ENCODE results near the gene ADAMTS8.
"Not testable (repeated sequence)": the region's sequence is repeated elsewhere in the genome, so short reads cannot be mapped to it uniquely, and the experiment has no call there.

Gene ADAMTS8

GRCh38 chr11:130459521-130459920 lies 31.1 kb upstream of the ADAMTS8 start:
- DNase-seq = no peak

GRCh38 chr11:130458410-130458729 lies 30.0 kb upstream of the ADAMTS8 start:
- DNase-seq = no peak

DNA sequence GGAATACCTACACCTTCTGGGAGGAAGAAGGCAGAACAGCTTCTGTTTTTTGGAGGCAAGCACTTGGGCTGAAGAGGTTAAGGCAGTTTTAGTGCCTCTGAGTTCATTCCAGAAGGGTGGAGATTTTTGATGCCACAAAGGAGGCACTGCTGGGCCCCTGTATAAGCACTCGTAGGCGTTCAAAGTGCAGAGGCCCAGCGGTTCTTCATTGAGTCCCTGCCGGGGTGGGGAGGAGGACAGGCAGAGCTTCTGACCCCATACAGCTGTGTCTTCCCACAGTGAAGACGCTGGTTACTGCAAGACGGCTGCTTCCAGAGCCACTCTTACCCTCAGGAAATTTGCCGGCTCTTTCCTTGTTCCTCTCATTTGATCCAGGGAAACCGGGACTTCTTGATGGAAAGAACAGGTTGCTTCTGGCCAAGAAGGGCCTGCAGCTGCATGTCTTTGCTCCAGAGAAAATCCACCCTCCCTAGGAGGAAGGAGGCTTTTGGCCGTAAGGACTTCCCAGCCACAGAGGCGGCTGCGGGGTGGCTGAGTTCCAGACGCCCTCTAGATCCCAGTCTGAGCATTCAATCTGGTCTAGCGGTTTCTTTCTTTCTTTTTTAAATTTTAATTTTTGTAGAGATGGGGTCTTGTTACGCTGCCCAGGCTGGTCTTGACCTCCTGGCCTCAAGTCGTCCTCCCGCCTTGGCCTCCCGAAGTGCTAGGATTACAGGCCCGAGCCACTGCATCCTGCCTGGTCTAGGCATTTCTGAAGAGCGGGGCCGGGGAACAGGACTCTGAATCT lies 29.4 kb upstream of the ADAMTS8 start:
- DNase-seq = no peak

DNA sequence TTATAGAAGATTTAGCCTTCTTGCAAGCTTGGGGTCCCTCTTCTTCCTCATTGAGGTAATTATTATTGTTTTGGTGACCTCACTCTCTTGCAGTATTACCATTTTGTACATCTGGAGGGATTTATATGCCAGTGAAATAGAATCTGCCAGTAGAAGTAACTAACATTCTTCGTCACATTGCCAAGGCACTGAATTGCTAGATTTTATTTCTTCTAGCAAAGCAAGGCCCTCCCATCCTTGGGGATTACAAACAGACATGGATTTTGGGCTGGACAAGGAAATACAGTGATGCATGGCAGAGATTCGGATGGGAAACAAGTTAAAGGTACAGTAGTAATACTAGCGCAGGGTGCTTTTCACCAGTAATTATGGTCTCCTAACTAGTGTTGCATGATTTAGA lies 27.9 kb upstream of the ADAMTS8 start:
- DNase-seq = no peak

GRCh38 chr11:130455483-130456127 lies 27.2 kb upstream of the ADAMTS8 start:
- DNase-seq = no peak

- no peak for DNase-seq
Observed at GRCh38 chr11:130454491-130455252, 26.3 kb upstream of the ADAMTS8 start.

- no peak for DNase-seq
Observed at GRCh38 chr11:130452940-130453339, 24.5 kb upstream of the ADAMTS8 start.

- DNase-seq = no peak
Observed at GRCh38 chr11:130452176-130452575, 23.8 kb upstream of the ADAMTS8 start.

- no peak for DNase-seq
Observed at GRCh38 chr11:130451231-130452019, 23.0 kb upstream of the ADAMTS8 start.

DNA sequence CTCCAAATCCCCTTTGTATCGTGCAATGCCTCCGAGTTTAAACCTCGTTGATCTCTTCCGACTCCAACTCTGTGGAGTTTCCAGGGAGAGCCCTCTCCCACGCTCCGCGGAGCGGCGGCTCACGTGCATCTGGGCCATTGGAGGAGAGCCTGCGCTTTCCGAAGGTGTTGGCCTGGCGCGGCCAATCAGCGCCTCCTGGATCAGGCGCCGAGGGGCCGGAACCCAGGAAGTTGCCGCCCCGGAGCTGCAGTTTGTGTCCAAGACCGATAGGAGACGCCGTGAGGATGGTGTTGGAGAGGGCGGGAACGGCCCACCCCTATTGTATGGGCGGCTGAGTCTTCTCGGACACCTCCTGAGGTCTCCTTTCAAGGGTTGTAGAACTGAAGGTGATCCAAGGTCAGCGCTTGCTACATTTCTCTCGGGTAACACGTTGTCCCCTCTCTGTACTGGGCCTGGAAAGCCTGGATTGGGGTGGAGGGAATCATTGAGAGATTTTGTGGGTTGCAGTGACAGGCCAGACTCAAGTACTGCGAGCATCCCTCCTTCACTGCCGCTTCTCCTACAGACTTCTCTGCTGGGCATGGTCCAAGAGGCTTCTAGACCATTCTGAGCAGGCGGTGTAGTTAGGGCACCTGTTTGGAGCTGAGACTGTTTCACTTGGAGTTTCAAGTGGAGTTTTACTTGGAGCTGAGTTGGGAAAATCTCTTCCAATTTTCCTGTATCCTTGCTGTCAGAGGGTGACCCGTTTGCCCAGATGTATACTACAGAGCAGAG lies 21.8 kb upstream of the ADAMTS8 start:
- DNase-seq = peak; percentile 59

DNA sequence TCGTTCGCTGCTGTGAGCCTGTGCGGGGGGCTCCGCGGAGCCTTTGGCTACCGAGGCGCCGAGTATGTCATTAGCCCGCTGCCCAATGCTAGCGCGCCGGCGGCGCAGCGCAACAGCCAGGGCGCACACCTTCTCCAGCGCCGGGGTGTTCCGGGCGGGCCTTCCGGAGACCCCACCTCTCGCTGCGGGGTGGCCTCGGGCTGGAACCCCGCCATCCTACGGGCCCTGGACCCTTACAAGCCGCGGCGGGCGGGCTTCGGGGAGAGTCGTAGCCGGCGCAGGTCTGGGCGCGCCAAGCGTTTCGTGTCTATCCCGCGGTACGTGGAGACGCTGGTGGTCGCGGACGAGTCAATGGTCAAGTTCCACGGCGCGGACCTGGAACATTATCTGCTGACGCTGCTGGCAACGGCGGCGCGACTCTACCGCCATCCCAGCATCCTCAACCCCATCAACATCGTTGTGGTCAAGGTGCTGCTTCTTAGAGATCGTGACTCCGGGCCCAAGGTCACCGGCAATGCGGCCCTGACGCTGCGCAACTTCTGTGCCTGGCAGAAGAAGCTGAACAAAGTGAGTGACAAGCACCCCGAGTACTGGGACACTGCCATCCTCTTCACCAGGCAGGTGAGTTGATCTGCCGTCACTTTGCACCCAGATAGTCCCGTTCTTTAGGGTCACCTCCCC lies 21.0 kb upstream of the ADAMTS8 start:
- DNase-seq = no peak

GRCh38 chr11:130448416-130449309 lies 20.3 kb upstream of the ADAMTS8 start, which contains the start of gene ADAMTS15:
Gene ADAMTS15, plus strand, starts transcription at chr11:130448645. Its CDS starts 329 bp downstream, at chr11:130448974.
- DNase-seq = peak; percentile 61

- DNase-seq = no peak
Observed at GRCh38 chr11:130448039-130448415, 19.6 kb upstream of the ADAMTS8 start.

DNA sequence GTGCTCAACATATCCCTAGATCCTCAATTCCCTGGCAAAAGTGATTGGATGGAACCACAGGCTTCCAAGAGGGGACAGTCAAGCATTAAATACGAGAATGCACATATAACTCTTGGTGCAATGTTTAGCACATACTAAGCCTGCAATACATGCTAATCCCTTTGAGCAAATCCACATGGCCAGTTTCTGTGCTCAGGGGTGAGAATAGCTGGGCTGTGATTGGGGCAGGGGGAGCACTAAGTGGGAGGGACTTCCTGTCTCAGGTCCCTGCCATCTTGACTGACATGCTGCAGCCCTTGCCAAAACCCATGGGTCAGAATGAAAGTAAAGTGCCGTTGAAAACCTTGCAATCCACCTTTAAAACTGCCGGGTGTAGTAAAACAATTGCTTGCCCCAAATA lies 17.4 kb upstream of the ADAMTS8 start:
- no peak for DNase-seq

DNA sequence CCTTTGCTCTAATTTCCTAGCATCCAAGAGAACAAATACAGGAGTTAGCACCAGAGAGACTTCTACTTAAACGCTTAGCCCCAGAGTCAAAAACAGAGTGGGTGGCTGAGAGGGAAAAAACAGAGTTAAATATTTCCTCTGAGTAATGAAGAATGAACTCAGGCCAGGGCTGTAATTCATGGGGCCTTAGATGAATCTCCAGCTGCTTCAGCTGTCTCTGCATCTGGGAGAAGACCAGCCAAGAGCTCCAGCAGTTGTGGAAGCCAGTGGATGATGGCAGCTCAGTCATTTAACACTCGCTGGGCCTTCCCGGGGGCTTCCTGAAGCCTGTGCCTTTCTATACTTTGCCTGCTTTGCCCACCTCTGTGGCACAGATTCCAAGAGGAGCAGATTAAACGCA lies 14.3 kb upstream of the ADAMTS8 start:
- DNase-seq = no peak

GRCh38 chr11:130441719-130442118 lies 13.3 kb upstream of the ADAMTS8 start:
- DNase-seq = no peak

DNA sequence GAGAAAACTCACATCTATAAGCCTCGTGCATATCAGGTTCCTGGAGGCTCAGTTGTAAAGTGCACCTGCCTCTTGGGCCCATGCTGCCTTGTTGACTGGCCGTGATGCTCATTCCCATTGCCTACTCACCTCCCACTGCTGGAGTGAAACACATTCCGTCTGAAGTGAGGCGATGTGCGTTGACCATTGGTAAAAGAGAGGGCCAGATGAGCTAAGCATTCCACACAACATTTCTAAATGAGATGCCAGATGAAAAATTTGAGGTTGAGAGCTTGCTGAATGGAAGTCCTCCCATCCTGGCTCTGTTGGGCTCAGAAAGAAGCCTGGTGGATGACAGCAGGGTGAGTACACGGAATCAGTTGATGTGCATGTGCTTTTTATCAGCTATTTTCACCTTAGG lies 11.5 kb upstream of the ADAMTS8 start:
- no peak for DNase-seq

- DNase-seq = no peak
Observed at GRCh38 chr11:130439160-130439519, 10.7 kb upstream of the ADAMTS8 start.

GRCh38 chr11:130438401-130439159 lies 10.2 kb upstream of the ADAMTS8 start:
- not testable (repeated sequence) for DNase-seq

GRCh38 chr11:130437848-130438247 lies 9.4 kb upstream of the ADAMTS8 start:
- no peak for DNase-seq

All from T1000 (cell line).